ENCODE data around the gene MRPL55. TPM values are rescaled to one million over a fixed set of nuclear protein-coding genes. Genes with fewer than 3 reads are reported as not detected.

The MRPL55 gene
- total RNA-seq, 1 donor from 2014 or later: 56.9 TPM

DNA sequence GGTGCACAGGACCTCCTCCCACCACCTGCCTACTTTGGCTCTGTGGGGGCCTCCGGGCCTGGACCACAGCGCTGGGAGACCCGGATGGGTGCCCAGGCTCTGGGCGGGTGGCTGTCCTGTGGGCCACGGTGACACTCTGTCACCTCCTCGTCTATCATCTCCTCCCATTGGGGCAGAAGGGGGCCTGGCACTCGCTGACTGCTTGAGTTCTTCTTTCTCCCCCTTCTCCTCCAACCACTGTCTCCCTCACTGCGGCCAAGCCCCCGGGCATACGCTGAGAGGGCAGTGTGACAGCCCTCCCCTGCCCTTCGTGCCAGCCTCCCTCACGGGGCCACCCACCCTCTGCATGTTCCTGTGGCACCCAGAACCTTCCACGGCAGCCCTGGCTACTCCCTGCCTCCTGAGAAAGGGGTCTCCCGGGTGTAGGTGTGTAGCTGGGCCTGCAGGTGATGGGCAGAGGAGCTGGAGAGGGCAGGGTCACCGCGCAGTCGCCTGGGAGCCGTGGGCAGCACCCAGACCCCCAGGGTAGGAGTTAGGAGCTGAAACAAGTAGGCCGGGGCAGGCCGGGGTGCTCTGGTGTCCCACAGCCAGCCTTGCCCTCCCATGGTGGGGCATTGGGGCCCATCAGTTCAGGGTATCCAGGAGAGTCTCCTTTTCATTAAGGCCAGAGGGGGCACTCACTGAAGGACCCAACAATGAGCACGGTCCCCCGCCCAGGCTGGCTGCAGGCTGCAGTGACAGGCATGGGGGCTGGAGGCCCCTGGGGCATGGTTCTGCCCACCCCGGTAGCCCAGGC is 35.8 kb downstream of the MRPL55 start:
- no peak overlapping the region for H3K27ac Mint-ChIP-seq
- DNase-seq (ENCODE audit: low spot score in 2 of 2, unreplicated experiment in 2 of 2): no peak
- TF ChIP-seq, protein P1, sequence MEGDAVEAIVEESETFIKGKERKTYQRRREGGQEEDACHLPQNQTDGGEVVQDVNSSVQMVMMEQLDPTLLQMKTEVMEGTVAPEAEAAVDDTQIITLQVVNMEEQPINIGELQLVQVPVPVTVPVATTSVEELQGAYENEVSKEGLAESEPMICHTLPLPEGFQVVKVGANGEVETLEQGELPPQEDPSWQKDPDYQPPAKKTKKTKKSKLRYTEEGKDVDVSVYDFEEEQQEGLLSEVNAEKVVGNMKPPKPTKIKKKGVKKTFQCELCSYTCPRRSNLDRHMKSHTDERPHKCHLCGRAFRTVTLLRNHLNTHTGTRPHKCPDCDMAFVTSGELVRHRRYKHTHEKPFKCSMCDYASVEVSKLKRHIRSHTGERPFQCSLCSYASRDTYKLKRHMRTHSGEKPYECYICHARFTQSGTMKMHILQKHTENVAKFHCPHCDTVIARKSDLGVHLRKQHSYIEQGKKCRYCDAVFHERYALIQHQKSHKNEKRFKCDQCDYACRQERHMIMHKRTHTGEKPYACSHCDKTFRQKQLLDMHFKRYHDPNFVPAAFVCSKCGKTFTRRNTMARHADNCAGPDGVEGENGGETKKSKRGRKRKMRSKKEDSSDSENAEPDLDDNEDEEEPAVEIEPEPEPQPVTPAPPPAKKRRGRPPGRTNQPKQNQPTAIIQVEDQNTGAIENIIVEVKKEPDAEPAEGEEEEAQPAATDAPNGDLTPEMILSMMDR (IDR thresholded peaks at IDR 0.05; ENCODE audit: unreplicated experiment): no peak
- H3K27me3 Mint-ChIP-seq (ENCODE audit: low read depth): peaks cover 32% of the 10 kb centered on the region
- peaks cover 4% of the 10 kb centered on the region for H3K4me1 Mint-ChIP-seq
- H3K36me3 Mint-ChIP-seq: no peaks in the 10 kb centered on the region
- H3K9me3 Mint-ChIP-seq: no peaks in the 10 kb centered on the region
- no peak overlapping the region for H3K4me3 Mint-ChIP-seq

DNA sequence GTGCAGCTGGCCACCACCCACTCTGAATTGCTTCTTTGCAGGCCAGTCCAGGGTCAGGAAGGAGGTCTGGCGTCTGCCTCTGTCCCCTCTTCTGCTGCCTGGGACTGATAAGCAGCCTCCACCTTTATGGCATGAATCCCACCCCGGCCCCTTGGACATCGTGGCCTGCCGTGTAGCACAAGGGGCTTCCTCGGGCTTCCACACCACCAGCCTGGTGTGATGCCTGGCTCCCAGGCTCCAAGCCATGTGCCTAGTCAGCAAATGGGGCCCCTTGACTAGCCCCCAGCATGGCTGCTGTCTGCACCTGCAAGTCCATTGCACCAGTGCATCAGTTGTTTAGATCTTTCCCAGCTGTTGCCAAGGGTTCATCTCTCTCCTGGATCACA is 36.4 kb downstream of the MRPL55 start:
- Mint-ChIP-seq H3K27me3 (ENCODE audit: low read depth) (peaks cover 36% of the 10 kb centered on the region), H3K27ac (no peak overlapping the region), H3K36me3 (no peaks in the 10 kb centered on the region), H3K9me3 (no peaks in the 10 kb centered on the region), H3K4me3 (no peak overlapping the region), H3K4me1 (peaks cover 4% of the 10 kb centered on the region)
- DNase-seq (ENCODE audit: low spot score in 2 of 2, unreplicated experiment in 2 of 2): no peak
- TF ChIP-seq, protein P1 (IDR thresholded peaks at IDR 0.05; ENCODE audit: unreplicated experiment): no peak

DNA sequence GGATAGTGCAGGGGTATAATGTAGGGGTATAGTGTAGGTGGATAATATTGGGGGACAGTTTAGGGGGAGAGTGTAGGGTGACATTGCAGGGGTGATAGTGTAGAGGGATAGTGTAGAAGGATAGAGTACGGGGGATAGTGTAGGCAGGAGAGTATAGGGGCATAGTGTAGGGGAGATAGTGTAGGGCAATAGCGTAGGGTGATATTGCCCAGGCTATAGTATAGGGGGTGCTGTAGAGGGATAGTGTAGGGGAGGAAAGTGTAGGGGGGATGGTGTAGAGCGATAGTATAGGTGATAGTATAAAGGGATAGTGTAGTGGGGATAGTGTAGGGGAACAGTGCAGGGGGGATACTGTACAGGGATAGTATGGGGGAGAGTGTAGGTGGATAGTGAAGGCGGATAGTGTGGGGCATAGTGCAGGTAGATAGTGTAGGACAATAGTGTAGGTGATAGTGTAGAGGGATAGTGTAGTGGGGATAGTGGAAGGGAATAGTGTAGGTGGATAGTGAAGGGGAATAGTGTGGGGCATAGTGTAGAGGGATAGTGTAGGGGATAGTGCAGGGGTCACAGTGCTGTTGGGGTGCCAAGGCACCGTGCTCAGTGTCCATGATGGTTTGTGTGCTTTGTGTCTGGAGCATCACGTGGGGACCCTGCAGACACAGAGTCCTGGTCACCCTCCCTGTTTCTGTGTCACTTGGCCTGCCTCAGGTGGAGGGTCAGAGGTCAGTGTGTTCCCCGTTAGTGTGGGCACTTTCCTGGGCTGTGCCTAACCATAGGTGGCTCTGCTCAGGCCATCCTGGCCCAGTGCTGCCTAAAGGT is 37.1 kb downstream of the MRPL55 start:
- Mint-ChIP-seq H3K27me3 (ENCODE audit: low read depth) (peaks cover 42% of the 10 kb centered on the region), H3K4me3 (no peak overlapping the region), H3K36me3 (no peaks in the 10 kb centered on the region), H3K27ac (no peak overlapping the region), H3K9me3 (no peaks in the 10 kb centered on the region), H3K4me1 (peaks cover 4% of the 10 kb centered on the region)
- TF ChIP-seq, protein P1 (IDR thresholded peaks at IDR 0.05; ENCODE audit: unreplicated experiment): no peak
- DNase-seq (ENCODE audit: low spot score in 2 of 2, unreplicated experiment in 2 of 2): no peak

DNA sequence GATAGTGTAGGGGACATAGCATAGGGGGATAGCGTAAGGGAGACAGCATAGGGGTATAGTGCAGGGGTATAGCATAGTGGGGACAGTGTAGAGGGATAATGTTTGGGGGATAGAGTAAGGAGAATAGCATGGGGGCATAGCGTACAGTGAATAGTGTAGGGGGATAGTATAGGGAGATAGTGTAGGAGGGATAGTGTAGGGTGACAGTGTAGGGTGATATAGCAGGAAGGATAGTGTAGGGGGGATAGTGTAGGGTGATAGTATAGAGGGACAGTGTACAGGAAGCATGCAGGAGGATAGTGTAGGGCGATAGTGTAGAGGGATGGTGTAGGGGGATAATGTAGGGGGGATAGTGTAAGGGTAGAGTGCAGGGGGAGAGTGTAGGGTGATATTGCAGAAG is 38.2 kb downstream of the MRPL55 start:
- Mint-ChIP-seq H3K4me3 (no peak overlapping the region), H3K4me1 (peaks cover 4% of the 10 kb centered on the region), H3K9me3 (no peaks in the 10 kb centered on the region), H3K27ac (no peak overlapping the region), H3K36me3 (no peaks in the 10 kb centered on the region), H3K27me3 (ENCODE audit: low read depth) (peaks cover 53% of the 10 kb centered on the region)
- TF ChIP-seq, protein P1 (IDR thresholded peaks at IDR 0.05; ENCODE audit: unreplicated experiment): no peak
- DNase-seq (ENCODE audit: low spot score in 2 of 2, unreplicated experiment in 2 of 2): no peak

DNA sequence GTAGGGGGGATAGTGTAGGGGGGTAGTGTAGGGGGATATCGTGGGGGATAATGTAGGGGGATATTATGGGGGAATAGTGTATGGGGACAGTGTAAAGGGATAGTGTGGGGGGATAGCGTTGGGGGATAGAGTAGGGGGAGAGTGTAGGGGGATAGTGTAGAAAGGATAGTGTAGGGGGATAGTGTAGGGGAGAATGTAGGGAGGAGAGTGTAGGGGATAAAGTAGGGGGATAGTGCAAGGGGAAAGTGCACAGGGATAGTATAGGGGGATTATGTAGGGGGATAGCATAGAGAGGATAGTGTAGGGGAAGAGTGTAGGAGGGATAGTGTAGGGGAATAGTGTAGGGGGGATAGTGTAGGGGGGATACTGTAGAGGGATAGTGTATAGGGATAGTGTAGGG is 38.9 kb downstream of the MRPL55 start:
- Mint-ChIP-seq H3K27ac (no peak overlapping the region), H3K36me3 (no peaks in the 10 kb centered on the region), H3K4me3 (no peak overlapping the region), H3K4me1 (peaks cover 4% of the 10 kb centered on the region), H3K9me3 (no peaks in the 10 kb centered on the region), H3K27me3 (ENCODE audit: low read depth) (peaks cover 60% of the 10 kb centered on the region)
- DNase-seq (ENCODE audit: low spot score in 2 of 2, unreplicated experiment in 2 of 2): no peak
- TF ChIP-seq, protein P1 (IDR thresholded peaks at IDR 0.05; ENCODE audit: unreplicated experiment): no peak

Data from mesothelial cell of epicardium (in vitro differentiated cells).